Endodermal cell (in vitro differentiated cells): Measurements from ENCODE around the gene EPYC. TPM values are rescaled to one million over a fixed set of nuclear protein-coding genes. Genes with fewer than 3 reads are reported as not detected.

ENCODE experiments used
- DNase-seq: peaks from one replicate; pipeline ENCODE4 v3.0.0-alpha.2; 2017
- H3K27ac ChIP-seq: 2 replicates; pipeline ENCODE4 v1.5.1; 2013; ENCODE audit warnings: mild to moderate bottlenecking, low read depth, low read length, moderate library complexity
- H3K27me3 ChIP-seq: 2 replicates; pipeline ENCODE4 v1.6.1; 2013; ENCODE audit warnings: mild to moderate bottlenecking, low read length, moderate library complexity; ENCODE audit not compliant: insufficient read depth, control insufficient read depth, poor library complexity, severe bottlenecking
- H3K36me3 ChIP-seq: 2 replicates; pipeline ENCODE4 v1.7.0; 2013; ENCODE audit warnings: mild to moderate bottlenecking, low read length, moderate library complexity; ENCODE audit not compliant: control insufficient read depth, insufficient read depth
- H3K4me1 ChIP-seq: one replicate; pipeline ENCODE4 v1.7.0; 2013; ENCODE audit warnings: low read length; ENCODE audit not compliant: control insufficient read depth, insufficient read depth
- H3K4me3 ChIP-seq: 2 replicates; pipeline ENCODE4 v1.5.1; 2013; ENCODE audit warnings: mild to moderate bottlenecking, low read length, moderate library complexity
- H3K9ac ChIP-seq: 2 replicates; pipeline ENCODE4 v1.6.1; 2013; ENCODE audit warnings: mild to moderate bottlenecking, low read length, moderate library complexity; ENCODE audit not compliant: poor library complexity, severe bottlenecking; ENCODE audit errors: extremely low read depth
- H3K9me3 ChIP-seq: 2 replicates; pipeline ENCODE4 v1.6.1; 2013; ENCODE audit warnings: mild to moderate bottlenecking, low read length, moderate library complexity; ENCODE audit not compliant: control insufficient read depth
- H3K27ac Mint-ChIP-seq: 2 replicates; pipeline ENCODE4 v1.8.0; 2020; ENCODE audit warnings: mixed read lengths
- H3K27me3 Mint-ChIP-seq: 2 replicates; pipeline ENCODE4 v1.8.0; 2021; ENCODE audit warnings: mild to moderate bottlenecking, mixed read lengths; ENCODE audit not compliant: insufficient read depth
- H3K36me3 Mint-ChIP-seq: 2 replicates; pipeline ENCODE4 v1.8.0; 2020; ENCODE audit warnings: low read depth, mixed read lengths
- H3K4me1 Mint-ChIP-seq: 2 replicates; pipeline ENCODE4 v1.8.0; 2020; ENCODE audit warnings: mixed read lengths
- H3K4me3 Mint-ChIP-seq: 2 replicates; pipeline ENCODE4 v1.8.0; 2020; ENCODE audit warnings: mild to moderate bottlenecking, moderate library complexity, mixed read lengths
- H3K9me3 Mint-ChIP-seq: 2 replicates; pipeline ENCODE4 v1.8.0; 2020; ENCODE audit warnings: mild to moderate bottlenecking, mixed read lengths
- WGBS, 2 experiments: methylation state at CpG; one replicate each; pipeline versions ENCODE4 v1.1.5 to v1.1.7; 2013; ENCODE audit warnings: missing lambda C conversion rate in 2 of 2, mixed read lengths in 1 of 2; ENCODE audit not compliant: insufficient coverage in 1 of 2, insufficient read length in 1 of 2; 5-methylcytosine and 5-hydroxymethylcytosine counted together
- total RNA-seq, 2 donors: library from RNA; stranded (reverse); fragmentation: NEBNext Ultra II Directional in 1 of 2; extraction: Animal tissue kit (Norgen Biotek cat#: 25700) in 1 of 2; gene quantifications; 2 replicates in 1 of 2; 3 replicates in 1 of 2; pipeline ENCODE4 v1.2.1, GENCODE V29; 2021
- TF ChIP-seq, protein P1 (sequence below): fragments of 200-600 bp; sonication (generic); conservative IDR thresholded peaks from 2 replicates; pipeline ENCODE4 v1.5.0; 2021; ENCODE audit warnings: antibody characterized with exemption, mild to moderate bottlenecking

EPYC gene
- total RNA-seq, 2 donors from 2014 or later = not detected

GRCh38 chr12:90947869-90948268 lies 56.9 kb downstream of the EPYC start:
- Mint-ChIP-seq H3K4me1 (no peaks in the 10 kb centered on the region), H3K27me3 (peaks cover 4% of the 10 kb centered on the region), H3K27ac (no peak overlapping the region), H3K4me3 (no peak overlapping the region), H3K36me3 (no peaks in the 10 kb centered on the region), H3K9me3 (no peaks in the 10 kb centered on the region)
- TF ChIP-seq, protein P1, sequence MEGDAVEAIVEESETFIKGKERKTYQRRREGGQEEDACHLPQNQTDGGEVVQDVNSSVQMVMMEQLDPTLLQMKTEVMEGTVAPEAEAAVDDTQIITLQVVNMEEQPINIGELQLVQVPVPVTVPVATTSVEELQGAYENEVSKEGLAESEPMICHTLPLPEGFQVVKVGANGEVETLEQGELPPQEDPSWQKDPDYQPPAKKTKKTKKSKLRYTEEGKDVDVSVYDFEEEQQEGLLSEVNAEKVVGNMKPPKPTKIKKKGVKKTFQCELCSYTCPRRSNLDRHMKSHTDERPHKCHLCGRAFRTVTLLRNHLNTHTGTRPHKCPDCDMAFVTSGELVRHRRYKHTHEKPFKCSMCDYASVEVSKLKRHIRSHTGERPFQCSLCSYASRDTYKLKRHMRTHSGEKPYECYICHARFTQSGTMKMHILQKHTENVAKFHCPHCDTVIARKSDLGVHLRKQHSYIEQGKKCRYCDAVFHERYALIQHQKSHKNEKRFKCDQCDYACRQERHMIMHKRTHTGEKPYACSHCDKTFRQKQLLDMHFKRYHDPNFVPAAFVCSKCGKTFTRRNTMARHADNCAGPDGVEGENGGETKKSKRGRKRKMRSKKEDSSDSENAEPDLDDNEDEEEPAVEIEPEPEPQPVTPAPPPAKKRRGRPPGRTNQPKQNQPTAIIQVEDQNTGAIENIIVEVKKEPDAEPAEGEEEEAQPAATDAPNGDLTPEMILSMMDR = no peak
- no peaks in the 10 kb centered on the region for H3K9me3 ChIP-seq
- H3K27ac ChIP-seq = no peak overlapping the region
- DNase-seq = no peak
- no peak overlapping the region for H3K9ac ChIP-seq
- WGBS, 2 experiments = 92 to 97% methylated on average over 6 to 7 of the region's 7 CpGs
- H3K36me3 ChIP-seq = no peaks in the 10 kb centered on the region
- H3K4me3 ChIP-seq = no peak overlapping the region
- H3K4me1 ChIP-seq = no peaks in the 10 kb centered on the region
- no peaks in the 10 kb centered on the region for H3K27me3 ChIP-seq

DNA sequence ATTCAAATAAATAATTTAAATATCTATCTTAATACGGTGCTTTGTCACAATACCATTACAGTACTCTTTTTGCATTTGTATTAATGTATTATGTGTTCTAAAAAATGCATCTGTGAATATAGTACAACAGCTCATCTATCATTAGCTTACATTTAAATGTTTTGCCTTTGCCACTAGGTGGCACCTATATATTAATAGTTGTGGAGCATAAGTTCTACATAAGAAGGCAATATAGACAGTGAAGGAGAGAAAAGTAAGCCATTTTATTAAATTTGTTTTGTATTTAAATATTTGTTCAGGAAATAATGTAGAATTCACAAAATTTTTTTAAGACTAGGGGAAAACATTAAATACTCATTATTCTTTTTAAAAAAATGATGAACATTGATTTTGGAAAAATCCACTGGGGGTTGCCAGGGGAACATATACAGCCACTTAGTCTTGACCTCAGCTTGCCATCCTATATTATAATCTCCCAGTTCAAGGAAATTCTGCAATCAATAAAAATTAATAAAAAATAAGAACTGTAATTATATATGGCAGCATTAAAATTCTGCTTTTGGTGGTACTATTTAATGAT lies 59.6 kb downstream of the EPYC start:
- Histone ChIP-seq H3K36me3 (no peaks in the 10 kb centered on the region), H3K27ac (no peak overlapping the region), H3K4me3 (no peak overlapping the region), H3K27me3 (no peaks in the 10 kb centered on the region), H3K9ac (no peak overlapping the region), H3K4me1 (no peaks in the 10 kb centered on the region), H3K9me3 (no peaks in the 10 kb centered on the region)
- peaks cover 6% of the 10 kb centered on the region for H3K27me3 Mint-ChIP-seq
- no peak for DNase-seq
- no peaks in the 10 kb centered on the region for H3K36me3 Mint-ChIP-seq
- H3K4me3 Mint-ChIP-seq = no peak overlapping the region
- 100% methylated on average over 1 of the region's 1 CpG; no CpG with 5 or more reads in 1 of the 2 experiments for WGBS, 2 experiments
- no peaks in the 10 kb centered on the region for H3K9me3 Mint-ChIP-seq
- TF ChIP-seq, protein P1 = peak; percentile 81
- no peak overlapping the region for H3K27ac Mint-ChIP-seq
- no peaks in the 10 kb centered on the region for H3K4me1 Mint-ChIP-seq

DNA sequence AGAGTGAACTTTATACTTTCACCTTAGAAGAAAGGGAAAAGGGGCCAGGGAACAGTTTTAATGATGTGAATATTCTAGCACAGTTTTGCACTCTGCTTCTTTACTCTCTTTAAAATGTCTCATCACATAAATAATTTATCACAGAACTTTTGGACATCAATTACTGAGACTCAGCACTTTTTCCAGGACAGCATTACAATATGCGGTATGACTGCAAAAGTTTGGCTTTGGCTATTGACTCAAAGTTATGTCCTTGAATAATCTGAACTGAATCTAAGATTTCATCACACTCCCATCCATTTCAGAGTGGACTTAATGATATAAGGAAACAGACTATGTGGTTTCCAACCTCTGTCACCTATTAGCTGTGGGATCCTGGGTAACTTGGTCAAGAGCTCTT lies 61.5 kb downstream of the EPYC start:
- Mint-ChIP-seq H3K27ac (no peak overlapping the region), H3K4me1 (no peaks in the 10 kb centered on the region), H3K36me3 (no peaks in the 10 kb centered on the region), H3K27me3 (peaks cover 23% of the 10 kb centered on the region), H3K9me3 (no peaks in the 10 kb centered on the region), H3K4me3 (no peak overlapping the region)
- no peak overlapping the region for H3K27ac ChIP-seq
- DNase-seq = no peak
- no peak overlapping the region for H3K4me3 ChIP-seq
- no peak overlapping the region for H3K9ac ChIP-seq
- TF ChIP-seq, protein P1 = no peak
- no peaks in the 10 kb centered on the region for H3K27me3 ChIP-seq
- H3K4me1 ChIP-seq = no peaks in the 10 kb centered on the region
- H3K9me3 ChIP-seq = no peaks in the 10 kb centered on the region
- 88% methylated on average over 1 of the region's 1 CpG; no CpG with 5 or more reads in 1 of the 2 experiments for WGBS, 2 experiments
- H3K36me3 ChIP-seq = no peaks in the 10 kb centered on the region
